Epithelial cell of esophagus (primary cell): ENCODE results near the gene SAP130.
"Not testable (repeated sequence)": the region's sequence is repeated elsewhere in the genome, so short reads cannot be mapped to it uniquely, and the experiment has no call there.

Experiments used
- DNase-seq: peaks from one replicate; pipeline ENCODE4 v3.0.0; 2010; ENCODE audit warnings: low read depth
- H3K4me3 ChIP-seq: 2 replicates; pipeline ENCODE4 v1.5.1; 2011; ENCODE audit warnings: mild to moderate bottlenecking, low read length, control low read depth
- TF ChIP-seq, protein P1 (sequence below): IDR thresholded peaks from 2 replicates; pipeline ENCODE4 v1.5.1; 2011; ENCODE audit warnings: low read depth, mild to moderate bottlenecking, low read length, control low read depth, inconsistent platforms; ENCODE audit not compliant: insufficient read depth; ENCODE audit errors: missing control alignments

SAP130 gene

GRCh38 chr2:127929449-127929848 lies 98.4 kb downstream of the SAP130 start:
- H3K4me3 ChIP-seq = no peak overlapping the region
- TF ChIP-seq, protein P1, sequence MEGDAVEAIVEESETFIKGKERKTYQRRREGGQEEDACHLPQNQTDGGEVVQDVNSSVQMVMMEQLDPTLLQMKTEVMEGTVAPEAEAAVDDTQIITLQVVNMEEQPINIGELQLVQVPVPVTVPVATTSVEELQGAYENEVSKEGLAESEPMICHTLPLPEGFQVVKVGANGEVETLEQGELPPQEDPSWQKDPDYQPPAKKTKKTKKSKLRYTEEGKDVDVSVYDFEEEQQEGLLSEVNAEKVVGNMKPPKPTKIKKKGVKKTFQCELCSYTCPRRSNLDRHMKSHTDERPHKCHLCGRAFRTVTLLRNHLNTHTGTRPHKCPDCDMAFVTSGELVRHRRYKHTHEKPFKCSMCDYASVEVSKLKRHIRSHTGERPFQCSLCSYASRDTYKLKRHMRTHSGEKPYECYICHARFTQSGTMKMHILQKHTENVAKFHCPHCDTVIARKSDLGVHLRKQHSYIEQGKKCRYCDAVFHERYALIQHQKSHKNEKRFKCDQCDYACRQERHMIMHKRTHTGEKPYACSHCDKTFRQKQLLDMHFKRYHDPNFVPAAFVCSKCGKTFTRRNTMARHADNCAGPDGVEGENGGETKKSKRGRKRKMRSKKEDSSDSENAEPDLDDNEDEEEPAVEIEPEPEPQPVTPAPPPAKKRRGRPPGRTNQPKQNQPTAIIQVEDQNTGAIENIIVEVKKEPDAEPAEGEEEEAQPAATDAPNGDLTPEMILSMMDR = no peak
- no peak for DNase-seq

GRCh38 chr2:127927384-127927783 lies 100.5 kb downstream of the SAP130 start:
- no peak overlapping the region for H3K4me3 ChIP-seq
- no peak for DNase-seq
- TF ChIP-seq, protein P1 = no peak

DNA sequence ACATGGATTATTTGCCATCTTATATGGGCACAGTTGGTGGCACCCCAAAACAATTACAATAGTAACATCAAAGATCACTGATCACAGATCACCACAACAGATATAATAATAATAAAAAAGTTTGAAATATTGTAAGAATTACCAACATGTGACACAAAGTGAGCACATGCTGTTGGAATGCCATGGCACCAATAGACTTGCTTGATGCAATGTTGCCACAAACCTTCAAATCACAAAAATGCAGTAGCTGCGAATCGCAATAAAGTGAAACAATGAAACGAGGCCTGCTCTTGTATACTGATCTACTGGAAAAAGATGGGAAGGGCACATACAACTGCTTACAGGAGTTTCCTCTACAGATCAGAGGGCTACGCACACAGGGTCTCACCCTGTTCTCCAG lies 109.9 kb downstream of the SAP130 start:
- TF ChIP-seq, protein P1 = no peak
- no peak for DNase-seq
- H3K4me3 ChIP-seq = no peak overlapping the region

DNA sequence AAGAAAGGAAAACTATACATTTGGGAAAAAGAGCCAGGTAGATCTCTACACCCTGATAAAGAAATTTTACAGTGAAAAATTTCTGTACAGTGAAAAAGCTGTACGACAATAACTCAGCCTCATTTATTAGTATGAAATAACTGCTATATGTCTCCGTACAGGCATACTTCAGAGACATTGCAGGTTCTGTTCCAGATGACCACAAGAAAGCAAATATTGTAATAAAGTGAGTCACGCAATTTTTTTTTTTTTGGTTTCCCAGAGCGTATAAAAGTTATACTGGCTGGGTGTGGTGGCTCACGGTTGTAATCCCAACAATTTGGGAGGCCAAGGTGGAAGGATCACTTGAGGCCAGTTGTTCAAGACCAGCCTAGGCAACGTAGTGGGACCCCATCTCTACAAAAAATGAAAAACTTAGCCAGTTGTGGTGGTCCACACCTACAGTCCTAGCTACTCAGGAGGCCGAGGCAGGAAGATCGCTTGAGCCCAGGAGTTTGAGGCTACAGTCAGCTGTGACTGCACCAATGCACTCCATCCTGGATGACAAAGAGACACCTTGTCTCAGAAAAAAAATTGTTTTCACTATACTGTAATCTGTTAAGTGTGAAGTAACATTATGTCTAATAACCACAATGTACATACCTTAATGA lies 113.9 kb downstream of the SAP130 start:
- TF ChIP-seq, protein P1 = no peak
- H3K4me3 ChIP-seq = no peak overlapping the region
- DNase-seq = peak; percentile 57

- TF ChIP-seq, protein P1 = no peak
- no peak for DNase-seq
- no peak overlapping the region for H3K4me3 ChIP-seq
Observed at GRCh38 chr2:127911737-127912136, 116.1 kb downstream of the SAP130 start.

GRCh38 chr2:127910415-127910814 lies 117.4 kb downstream of the SAP130 start:
- no peak overlapping the region for H3K4me3 ChIP-seq
- TF ChIP-seq, protein P1 = no peak

GRCh38 chr2:127909019-127909418 lies 118.8 kb downstream of the SAP130 start:
- H3K4me3 ChIP-seq = no peak overlapping the region
- TF ChIP-seq, protein P1 = no peak
- no peak for DNase-seq

More at GRCh38 chr2:127910415-127910814, 117.4 kb downstream of the SAP130 start:
- DNase-seq = no peak

DNA sequence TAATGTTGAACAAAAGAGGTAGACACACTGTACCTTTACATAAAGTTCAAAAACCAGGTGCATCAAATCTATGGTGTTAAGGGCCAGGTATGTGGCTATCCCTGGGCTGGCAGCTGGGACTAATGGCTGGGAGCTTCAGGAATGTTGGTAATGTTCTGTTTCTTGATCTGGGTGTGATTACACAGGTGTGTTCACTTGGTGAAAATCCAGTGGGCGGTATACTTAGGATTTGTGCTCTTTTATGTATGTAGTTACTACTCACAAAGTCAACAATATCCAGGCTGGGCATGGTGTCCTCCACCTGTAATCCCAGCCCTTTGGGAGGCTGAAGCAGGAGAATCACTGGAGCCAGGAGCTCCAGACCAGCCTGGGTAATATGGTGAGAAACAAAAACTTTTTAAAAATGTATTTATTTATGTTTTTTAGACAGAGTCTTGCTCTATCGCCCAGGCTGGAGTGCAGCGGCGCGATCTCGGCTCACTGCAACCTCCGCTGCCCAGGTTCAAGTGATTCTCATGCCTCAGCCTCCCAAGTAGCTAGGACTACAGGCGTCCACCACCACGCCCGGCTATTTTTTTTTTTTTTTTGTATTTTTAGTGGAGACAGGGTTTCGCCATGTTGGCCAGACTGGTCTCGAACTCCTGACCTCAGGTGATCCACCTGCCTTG lies 120.0 kb downstream of the SAP130 start:
- DNase-seq, H3K4me3 ChIP-seq: not testable (repeated sequence)
